HFFc6 (cell line): ENCODE results near the gene TIMM44. TPM values are rescaled to one million over a fixed set of nuclear protein-coding genes. Genes with fewer than 3 reads are reported as not detected.
"Not testable (repeated sequence)": the region's sequence is repeated elsewhere in the genome, so short reads cannot be mapped to it uniquely, and the experiment has no call there.

Experiments used
- DNase-seq: peaks from one replicate; pipeline ENCODE4 v3.0.0-alpha.2; 2018
- H3K27ac Mint-ChIP-seq: 2 replicates; pipeline ENCODE4 v1.8.0; 2020; ENCODE audit warnings: mild to moderate bottlenecking, mixed read lengths
- H3K27me3 Mint-ChIP-seq: 2 replicates; pipeline ENCODE4 v1.8.0; 2021; ENCODE audit warnings: mild to moderate bottlenecking, moderate library complexity, mixed read lengths; ENCODE audit not compliant: insufficient read depth
- H3K36me3 Mint-ChIP-seq: 2 replicates; pipeline ENCODE4 v1.8.0; 2021; ENCODE audit warnings: low read depth, mixed read lengths
- H3K4me1 Mint-ChIP-seq: 2 replicates; pipeline ENCODE4 v1.8.0; 2020; ENCODE audit warnings: low read depth, mixed read lengths
- H3K4me3 Mint-ChIP-seq: 2 replicates; pipeline ENCODE4 v1.8.0; 2020; ENCODE audit warnings: mild to moderate bottlenecking, moderate library complexity, mixed read lengths
- H3K9me3 Mint-ChIP-seq: 2 replicates; pipeline ENCODE4 v1.8.0; 2020; ENCODE audit warnings: mild to moderate bottlenecking, mixed read lengths
- CTCF ChIP-seq: fragments of 200-600 bp; sonication (generic); IDR thresholded peaks from 2 replicates; pipeline ENCODE4 v1.5.0; 2021; ENCODE audit warnings: antibody characterized with exemption, mild to moderate bottlenecking
- total RNA-seq, 6 experiments: library from RNA; stranded (reverse); fragmentation: NEBNext Ultra II Directional; extraction: Animal tissue kit (Norgen Biotek cat#: 25700); gene quantifications; 2 replicates in 1 of 6; 3 replicates in 5 of 6; pipeline ENCODE4 v1.2.3, GENCODE V29; 2021

The TIMM44 gene
- total RNA-seq, 6 experiments from 2014 or later = 42.9 to 53.5 (median 46.1) TPM

GRCh38 chr19:7962644-7963268 lies 19.3 kb upstream of the TIMM44 start:
- Mint-ChIP-seq H3K4me1 (no peaks in the 10 kb centered on the region), H3K27me3 (no peaks in the 10 kb centered on the region), H3K27ac (no peak overlapping the region), H3K9me3 (no peaks in the 10 kb centered on the region), H3K36me3 (peaks cover 12% of the 10 kb centered on the region), H3K4me3 (no peak overlapping the region)
- TF ChIP-seq CTCF = no peak
- DNase-seq = no peak

- Mint-ChIP-seq H3K27ac (no peak overlapping the region), H3K27me3 (no peaks in the 10 kb centered on the region), H3K4me3 (no peak overlapping the region), H3K4me1 (no peaks in the 10 kb centered on the region), H3K36me3 (peaks cover 7% of the 10 kb centered on the region), H3K9me3 (no peaks in the 10 kb centered on the region)
- TF ChIP-seq CTCF = no peak
- no peak for DNase-seq
Observed at GRCh38 chr19:7961920-7962626, 18.6 kb upstream of the TIMM44 start.

GRCh38 chr19:7961082-7961481 lies 17.6 kb upstream of the TIMM44 start:
- not testable (repeated sequence) for H3K4me3 Mint-ChIP-seq

GRCh38 chr19:7959211-7959610 lies 15.7 kb upstream of the TIMM44 start:
- Mint-ChIP-seq H3K27me3 (no peaks in the 10 kb centered on the region; the same call in 1 of the 2 replicates), H3K27ac (no peak overlapping the region), H3K4me1 (no peaks in the 10 kb centered on the region), H3K9me3 (no peaks in the 10 kb centered on the region), H3K36me3 (peaks cover 7% of the 10 kb centered on the region), H3K4me3 (no peak overlapping the region)
- TF ChIP-seq CTCF = no peak
- DNase-seq = no peak

More at GRCh38 chr19:7961082-7961481, 17.6 kb upstream of the TIMM44 start:
- not testable (repeated sequence) for H3K27me3 Mint-ChIP-seq, H3K4me1 Mint-ChIP-seq, H3K27ac Mint-ChIP-seq, H3K9me3 Mint-ChIP-seq, DNase-seq, H3K36me3 Mint-ChIP-seq

GRCh38 chr19:7955696-7956095 lies 12.2 kb upstream of the TIMM44 start:
- no peak overlapping the region for H3K4me3 Mint-ChIP-seq
- no peak for DNase-seq
- peaks cover 12% of the 10 kb centered on the region for H3K4me1 Mint-ChIP-seq
- TF ChIP-seq CTCF = no peak
- no peaks in the 10 kb centered on the region for H3K9me3 Mint-ChIP-seq
- H3K27ac Mint-ChIP-seq = no peak overlapping the region
- H3K27me3 Mint-ChIP-seq = no peaks in the 10 kb centered on the region; the same call in 1 of the 2 replicates
- H3K36me3 Mint-ChIP-seq = no peaks in the 10 kb centered on the region; the same call in 1 of the 2 replicates

GRCh38 chr19:7953576-7953975 lies 10.1 kb upstream of the TIMM44 start:
- Mint-ChIP-seq H3K4me1 (peaks cover 12% of the 10 kb centered on the region), H3K27ac (no peak overlapping the region), H3K36me3 (no peaks in the 10 kb centered on the region; the same call in 1 of the 2 replicates), H3K9me3 (no peaks in the 10 kb centered on the region), H3K27me3 (no peaks in the 10 kb centered on the region; the same call in 1 of the 2 replicates), H3K4me3 (no peak overlapping the region)
- TF ChIP-seq CTCF = no peak
- DNase-seq = no peak
